COLO829 (cell line): Measurements from ENCODE around the gene HOXA3.

Source experiments
- DNase-seq: peaks from one replicate; pipeline ENCODE4 v3.0.0; 2012; ENCODE audit warnings: low spot score

Gene HOXA3

DNA sequence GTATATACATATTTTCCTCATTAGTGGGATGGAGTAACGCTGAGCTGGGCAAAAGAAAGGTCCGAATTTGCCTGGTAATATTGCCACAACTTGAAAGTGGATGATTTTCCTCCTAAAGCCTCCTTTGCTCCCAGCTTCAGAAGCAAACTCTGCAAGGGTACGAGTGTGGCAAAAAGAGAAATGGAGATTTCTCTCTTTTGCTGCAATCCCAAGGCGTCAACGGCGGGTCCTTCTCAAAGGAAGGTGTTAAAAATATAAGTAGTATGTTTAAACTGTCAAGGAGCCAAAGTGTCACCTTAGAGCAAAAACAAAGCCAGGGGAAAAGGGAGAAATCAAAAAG, 37.5 kb downstream of the HOXA3 start:
- no peak for DNase-seq

DNA sequence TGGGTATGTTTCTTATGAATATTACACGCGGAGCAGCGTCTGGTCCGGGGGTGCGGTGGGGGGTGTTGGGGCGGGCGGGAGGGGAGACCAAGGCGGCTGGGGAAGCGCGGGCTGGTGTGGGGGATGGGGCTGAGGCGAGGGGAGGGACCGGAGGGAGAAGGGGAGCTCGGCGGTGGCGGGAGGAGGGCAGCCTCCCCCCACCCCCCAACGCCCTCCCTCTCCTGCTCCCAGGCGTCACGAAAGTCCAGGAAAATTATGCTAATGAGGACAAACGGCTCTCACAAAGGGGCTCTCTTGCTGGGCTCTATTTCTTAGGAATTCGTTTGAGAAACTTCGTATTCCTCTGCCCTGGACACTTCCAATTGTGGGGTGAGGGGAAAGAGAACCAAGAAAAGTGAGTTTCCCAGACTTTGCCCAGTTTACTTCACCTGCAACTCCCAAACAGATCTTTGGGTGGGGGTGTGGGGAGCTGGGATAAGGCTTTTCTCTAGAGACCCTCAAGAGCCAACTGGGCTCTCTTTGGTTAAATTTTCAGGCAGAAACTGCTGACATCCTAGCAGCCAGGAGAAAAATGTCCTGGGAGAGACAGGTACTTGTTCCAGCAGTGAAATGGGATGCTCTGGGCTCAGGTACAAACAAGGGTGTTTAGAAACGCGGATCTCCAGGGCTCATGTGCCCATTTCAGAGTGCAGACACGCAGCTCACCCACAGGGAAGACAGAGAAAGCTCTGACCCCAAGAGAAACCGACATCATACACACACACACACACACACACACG, 38.2 kb downstream of the HOXA3 start:
- no peak for DNase-seq

DNA sequence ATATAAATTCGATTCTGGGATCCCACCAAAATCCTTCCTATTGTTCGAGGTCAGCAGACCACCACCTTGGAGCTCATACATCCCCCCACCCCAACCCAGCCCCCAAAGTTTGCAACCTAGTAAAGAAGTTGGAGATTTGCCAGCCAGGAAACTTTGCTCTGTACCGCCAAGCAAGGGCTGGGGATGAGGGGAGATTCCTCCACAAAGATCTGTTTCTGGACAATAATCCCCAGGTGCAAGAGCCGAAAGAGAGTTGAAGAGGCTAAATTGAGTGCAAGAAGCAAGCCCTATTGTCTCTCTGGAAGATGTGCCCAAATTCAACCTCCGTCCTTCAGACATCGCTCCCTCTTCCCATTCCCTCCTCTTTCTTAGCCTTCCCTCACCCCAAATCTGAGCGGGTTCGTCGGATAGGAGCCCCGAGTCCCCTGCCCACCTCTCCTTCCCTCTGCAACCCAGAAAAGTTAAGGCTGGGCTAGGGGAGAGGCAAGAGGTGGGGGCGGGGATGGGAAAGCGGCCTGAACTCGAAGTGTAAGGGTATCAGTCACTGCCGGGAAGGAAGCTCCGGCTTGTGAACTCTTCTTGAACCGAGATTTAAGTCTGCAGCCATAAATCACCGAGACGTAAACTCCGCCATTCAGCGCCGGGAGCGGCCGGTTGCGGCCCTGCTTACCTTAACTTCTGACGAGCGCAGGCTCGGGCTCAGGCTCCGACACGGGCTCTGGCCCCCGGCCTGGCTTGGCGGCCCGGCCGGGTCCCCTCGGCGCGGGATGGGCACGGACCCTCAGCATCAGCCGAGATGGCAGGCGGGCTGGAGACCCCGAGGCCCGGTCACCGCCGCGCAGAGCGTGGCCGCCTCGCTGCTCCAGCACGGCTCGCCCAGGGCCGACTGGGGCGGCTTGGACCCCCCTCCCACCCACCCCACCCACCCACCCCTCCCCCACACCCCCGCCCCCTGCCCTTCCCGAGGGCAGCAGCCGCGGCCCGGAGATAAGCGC, 39.1 kb downstream of the HOXA3 start:
- peak; percentile 90 for DNase-seq

DNA sequence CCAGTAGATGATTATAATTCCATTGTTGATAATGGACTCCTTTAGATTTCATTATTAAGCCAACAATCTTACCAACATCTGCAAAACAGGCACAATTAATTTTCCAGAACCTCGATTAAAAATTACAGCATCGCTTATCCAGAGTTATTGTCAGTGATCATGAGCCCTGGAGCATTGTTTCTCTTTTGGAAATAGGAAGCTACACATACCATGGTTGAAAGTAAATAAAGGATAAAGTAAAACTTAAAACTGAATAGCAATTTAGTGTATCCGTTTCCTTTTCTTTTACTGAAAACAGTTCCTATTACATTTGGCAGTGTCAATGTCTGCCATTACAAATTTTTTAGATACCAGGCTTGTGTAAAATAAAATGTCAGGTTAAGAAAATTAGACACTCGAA, 40.0 kb downstream of the HOXA3 start:
- DNase-seq: no peak

DNA sequence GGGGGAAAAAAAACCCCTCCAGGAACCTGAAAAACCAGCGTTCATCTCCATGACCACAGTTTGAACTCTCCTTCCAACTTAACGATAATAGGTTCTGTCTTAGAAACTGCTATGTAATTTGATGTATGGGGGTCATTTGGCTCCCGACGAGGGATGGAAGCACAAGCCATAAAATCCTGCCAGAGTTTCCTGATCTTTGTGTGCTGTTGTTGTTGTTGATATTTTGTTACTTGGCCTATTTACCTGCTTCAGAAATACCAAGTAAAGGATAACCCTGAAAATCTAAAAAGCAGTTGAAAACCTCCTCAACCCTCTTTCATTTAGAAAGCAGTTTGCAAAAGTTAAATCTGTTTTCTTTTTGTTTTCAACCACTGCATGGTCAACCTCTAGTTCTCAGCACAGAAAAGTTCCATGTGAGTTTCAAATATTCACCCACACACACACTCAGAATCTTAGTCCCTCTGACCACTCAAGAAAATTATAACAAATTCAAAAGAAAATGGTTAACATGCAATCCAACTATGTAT, 40.6 kb downstream of the HOXA3 start:
- no peak for DNase-seq

DNA sequence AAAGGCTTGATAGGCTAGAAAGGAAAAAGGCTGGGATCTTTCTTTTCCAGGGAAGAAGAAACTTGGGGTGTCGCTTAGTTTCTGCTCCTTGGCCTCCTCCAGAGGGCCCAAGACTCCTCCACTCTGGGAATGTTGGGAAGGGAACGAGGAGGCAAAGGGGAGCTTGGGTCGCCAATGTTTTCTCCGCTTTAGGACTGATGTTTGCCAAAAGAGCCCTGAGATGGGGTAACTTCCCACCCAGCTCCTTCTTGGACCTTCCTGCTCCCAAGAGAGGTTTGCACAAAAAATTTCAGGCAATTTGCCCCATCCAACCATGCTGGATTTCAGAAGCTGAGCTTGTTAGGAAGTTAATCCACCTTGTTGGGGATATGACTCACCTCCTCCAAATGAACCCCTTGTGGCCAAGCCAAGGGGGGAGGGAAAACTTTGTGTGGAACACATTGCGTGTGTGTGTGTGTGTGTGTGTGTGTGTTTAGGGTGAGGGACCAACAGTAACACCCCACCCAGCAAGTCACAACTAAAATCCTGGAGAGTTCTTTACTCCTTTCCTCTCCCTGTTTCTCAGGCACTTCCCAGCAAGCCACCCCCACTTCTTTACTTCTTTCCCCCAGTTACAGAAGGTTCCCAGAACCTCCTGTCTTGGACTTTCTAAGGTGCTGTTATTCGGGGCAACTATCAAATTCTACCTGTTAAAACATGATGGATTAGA, 41.2 kb downstream of the HOXA3 start:
- no peak for DNase-seq

DNA sequence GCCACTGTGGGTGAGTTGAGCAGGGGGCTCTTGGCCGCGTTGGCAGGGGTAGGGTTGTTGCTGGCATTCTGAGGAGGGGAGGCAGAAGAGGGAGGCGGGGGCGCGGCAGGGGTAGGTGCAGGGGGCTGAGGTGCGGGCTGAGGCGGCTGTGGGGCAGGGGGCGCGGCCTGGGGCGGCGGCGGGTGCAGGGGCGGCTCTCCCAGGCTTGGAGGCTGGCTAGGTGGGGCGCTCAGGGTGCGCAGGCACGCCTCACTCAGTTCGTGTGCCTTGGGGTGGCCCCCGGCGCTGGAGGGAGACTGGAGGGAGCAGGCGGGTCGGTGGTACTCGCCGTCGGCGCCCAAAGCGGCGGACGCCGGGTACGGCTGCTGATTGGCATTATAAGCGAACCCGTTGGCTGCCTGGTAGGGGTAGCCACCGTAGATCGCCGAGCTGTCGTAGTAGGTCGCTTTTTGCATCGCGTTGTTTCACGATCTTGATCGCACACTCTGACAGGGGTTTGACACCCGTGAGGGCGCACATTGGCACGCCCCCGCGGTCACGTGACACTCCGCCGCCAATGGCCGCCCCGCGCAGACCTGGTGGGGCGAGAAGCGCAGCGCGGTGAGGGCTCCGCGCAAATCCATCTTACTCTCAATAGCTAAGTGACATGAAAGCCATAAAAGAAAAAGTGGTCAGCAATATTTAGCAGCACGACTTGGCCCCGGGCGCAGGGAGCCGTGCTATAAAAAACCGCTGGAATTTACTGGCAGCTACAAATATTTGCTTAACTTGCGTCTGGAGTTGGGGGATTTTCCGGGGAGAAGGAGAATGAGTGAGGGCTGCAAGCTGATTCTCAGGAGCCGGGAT, 42.0 kb downstream of the HOXA3 start:
- DNase-seq: no peak

DNA sequence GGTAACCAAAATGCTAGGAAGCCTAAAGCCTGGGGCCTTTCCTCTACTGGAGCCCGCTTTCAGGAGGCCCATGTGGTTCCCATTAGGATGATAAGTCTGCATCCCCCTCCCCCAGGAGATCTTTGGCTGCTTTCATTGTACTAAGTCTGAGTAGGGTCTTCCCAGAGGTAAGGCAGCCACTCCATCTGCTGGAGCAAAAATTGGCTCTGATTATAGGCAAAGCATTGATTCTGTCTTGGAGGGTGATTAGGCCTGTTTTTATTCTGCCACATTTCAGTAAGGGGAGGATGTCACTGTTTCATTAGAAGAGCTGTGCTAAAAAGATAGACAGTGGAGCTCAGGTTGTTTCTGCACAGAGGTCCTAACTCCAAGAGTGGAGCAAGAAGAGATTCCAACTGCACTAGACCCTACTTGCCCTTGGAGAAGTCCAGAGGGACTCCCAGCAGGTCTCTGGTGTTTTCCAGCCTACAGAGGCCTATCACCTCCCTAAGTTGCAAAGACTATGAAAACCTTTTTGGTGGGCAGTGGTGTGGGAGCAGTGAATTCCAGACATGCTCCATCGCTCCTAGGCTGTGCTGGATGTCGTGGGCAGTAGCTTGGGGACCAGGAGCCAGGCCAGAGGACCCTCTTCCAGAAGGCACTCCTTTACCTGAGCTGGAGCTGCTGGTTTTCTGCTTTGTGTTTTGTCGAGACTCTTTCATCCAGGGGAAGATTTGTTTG, 42.8 kb downstream of the HOXA3 start:
- no peak for DNase-seq

DNA sequence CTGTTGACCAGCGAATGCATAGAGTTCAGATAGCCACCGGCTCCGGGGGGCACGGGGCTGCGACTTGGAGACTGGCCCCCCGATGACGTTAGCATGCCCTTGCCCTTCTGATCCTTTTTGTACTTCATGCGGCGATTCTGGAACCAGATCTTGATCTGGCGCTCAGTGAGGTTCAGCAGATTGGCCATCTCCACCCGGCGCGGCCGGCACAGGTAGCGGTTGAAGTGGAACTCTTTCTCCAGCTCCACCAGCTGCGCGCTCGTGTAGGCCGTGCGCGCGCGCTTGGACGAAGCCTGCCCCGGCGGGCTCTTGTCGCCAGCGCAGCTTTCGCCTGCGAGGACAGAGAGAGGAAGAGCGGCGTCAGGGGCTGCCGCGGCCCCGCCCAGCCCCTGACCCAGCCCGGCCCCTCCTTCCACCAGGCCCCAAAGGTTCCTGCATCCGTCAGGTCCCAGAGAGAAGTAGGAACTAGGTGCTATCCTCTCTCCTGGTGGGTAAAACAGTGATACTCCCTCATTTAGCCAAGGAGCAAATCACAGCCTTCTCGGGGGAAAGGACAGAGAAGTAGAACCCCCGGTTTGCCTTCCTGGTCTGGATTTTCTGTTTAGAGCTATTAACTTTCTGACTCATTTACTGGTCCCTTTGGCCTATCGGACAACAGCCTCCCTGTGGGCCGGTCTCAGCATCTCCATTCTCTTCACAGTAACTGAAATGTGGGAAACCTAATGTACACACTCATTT, 43.8 kb downstream of the HOXA3 start:
- no peak for DNase-seq

DNA sequence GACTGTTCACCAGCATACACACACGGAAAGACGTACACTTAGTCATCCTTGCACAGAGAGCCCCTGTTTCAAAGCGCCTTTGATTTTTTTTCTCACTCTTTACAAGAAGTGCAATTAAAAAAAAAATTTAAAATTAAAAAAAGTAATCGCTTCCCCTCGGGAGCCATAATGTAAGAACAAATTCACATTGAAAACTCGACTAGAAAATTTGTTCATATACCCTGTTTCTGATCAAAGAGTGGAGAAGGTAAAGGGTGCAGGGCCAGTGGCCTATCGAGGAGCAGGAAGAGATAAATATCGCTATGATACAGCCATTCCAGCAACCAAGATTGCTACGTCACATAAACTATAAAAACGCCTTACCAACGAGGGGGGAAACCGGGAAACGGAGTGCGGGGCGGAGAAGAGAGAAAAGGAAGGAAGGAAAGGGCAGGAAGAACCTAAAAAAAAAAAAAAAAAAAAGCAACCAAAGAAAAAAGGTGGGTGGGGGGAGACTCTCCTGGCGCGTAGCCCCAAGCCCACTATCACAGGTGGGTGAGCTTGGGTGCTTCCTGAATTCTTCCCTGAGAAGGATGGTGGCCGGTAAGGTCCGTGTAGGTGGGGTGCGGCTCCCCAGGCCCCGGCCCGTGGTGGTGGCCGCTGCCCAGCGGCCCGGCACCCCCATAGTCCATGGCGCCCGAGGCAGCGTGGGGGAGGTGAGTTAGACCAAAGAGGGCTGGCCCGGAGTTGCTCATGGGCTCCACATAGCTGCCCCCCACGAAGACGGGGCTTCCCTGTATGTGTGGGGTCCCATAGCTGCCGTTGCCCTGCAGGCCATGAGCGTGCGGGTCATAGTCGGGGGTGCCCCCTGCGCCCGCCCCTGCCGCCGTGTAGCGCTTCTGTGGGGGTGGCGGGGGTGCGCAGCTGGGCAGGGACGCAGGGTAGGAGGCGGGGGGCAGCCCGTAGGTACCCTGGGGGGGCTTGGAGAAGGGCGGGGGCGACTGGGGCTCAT, 44.7 kb downstream of the HOXA3 start:
- no peak for DNase-seq

DNA sequence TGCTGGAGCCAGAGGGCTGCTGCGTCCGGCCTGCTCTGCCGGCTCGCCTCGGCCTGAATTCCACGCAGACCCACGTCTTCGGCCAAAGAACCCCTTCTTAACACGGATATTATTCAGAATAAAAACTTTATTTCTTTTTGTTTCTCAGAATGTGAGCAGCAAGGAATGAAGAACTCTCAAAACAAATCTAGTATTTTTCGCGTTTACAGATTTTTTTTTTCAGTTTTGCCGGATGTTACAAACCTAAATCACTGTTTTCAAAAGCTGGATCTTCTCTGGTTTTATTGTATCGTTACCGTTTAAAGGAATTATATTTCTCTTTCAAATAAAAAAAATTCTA, 45.5 kb downstream of the HOXA3 start:
- DNase-seq: no peak

DNA sequence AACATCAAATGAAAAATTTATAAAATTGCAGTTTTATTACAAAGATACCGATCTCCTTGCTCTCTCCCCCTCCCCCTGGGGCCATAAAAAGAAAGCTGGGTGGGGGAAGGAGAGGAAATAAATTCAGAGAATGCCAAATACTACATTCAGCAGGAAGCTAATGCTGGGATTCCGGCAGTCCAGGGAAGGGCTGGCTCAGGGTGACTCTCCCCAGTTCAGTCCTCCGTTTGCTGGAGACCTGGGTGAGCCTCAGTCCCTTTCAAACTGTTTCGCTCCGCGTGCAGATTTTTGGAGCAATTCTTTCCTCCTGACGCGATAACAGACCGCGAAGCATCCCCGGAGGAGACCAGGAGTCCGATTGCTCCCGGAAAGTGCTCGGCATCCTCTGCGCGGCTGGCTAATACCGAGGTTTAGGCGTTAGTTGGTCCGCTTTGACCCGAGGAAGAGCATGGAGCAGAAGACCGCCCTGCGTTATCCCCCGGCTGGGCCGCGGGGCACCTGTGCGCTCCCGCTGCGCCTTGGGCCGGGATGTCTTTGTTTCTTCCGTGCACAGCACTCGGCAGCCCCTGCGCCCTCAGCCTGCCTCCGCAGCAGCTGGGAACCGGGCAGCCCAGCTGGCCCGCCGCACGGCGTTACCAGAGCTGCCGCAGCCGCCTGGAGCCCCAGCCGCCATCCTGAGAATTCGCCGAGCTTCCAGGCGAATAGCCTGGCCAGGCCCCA, 46.0 kb downstream of the HOXA3 start:
- DNase-seq: no peak

DNA sequence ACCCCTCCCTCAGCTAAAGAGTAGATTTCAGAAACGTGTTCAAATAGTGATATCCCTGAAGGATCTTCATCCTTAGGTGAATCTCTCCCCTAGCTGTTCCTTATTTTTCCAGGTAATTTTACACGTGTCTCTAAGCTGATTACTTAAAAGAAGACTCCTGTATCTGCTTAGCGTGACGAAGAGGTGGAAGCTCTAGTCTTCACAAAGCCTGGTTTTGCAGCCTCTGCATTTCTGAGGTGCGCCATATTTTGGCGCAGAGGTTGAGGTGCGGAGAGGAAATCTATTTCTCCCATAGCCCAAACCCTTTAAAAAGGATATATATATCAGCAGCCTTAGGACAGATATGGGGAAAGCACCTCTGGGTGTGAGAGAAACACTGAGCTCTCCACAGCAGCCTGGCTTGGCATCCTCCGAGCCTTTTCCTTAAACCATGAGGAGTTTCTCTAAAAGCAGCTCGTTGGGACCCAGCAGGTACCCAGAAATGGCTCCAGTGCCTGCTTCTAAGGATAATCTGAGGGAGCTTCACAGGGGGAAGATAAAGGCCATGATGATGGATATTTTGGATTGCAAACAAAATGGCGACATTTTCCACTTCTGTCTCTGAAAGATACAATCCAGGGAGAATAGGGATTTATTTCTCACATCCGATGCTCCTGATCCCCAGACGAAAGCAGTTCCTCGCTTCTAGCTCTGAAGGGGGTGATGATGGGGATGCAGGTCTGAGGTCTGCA, 46.9 kb downstream of the HOXA3 start:
- DNase-seq: no peak

DNA sequence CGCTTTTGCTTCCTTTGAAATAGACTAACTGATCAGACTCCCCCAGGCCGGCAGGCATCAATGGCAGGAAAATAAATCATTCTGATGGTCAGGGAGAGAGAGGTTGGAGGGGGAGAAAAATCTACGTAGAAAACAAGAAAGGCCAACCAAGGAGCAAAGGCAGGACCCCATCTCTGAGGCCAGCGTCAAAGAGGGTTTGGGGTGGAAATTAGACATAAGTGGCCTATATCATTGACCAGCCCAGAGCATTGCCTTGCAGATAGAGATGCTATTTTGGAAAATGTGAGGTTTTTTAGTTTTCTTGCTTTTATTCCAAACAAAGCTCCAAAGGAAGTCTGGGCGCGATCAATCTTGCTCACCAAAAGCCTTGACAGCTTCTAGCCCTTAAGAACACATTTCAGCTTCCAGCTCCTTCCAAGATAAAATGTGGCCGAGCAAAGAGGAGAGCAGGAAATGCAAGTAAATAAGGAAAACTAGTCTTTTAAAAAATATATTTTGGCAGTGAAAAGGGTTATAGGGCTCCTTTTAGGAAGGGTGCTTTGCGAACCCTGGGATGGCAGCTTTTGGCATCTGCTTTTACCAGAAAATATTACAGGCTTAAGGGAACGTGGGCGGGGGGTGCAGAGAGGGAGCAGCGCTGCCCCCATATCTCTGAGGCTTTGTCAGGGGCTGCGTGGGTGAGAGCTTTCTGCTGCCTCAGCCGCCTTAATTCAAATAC, 47.9 kb downstream of the HOXA3 start:
- no peak for DNase-seq

DNA sequence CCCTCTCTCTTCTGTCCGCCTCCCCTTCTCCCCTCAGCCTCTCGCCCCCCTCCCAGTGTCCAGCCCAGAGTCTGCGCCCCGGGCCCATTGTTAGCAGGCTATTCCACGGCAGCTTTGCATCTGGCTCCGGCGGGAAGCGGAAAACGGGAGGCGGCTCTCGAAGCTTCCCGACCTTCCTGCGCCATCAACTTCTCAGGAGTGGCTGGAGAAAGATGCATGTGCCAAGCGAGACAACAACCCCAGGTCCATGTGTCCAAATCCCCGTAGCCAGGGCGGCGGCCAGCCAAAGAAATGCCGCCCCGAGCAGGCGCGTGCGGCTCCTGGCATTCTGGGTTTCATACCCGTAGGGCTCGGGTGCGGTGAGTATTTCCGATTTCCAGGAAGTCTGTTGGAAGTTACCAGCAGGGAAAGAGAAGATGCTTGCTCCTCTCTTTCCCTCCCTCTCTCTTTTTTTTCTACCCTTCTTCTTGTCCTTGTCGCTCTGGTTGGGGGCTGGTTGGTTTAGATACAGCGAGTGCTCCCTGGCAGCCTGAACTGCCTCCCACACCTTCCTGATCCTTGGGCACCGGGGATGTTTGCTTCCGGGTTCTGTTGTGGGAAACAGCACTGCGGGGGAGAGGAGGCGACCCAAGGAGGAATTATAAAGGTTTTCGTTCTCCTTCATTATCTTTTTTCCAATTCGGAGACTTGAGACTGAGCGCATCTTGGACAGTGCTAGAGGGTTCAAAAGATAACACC, 48.7 kb downstream of the HOXA3 start:
- DNase-seq: no peak
